Mammary epithelial cell (primary cell): ENCODE results near the gene CACNG1.

Experiments used
- EZH2 ChIP-seq: IDR thresholded peaks from 2 replicates; pipeline ENCODE4 v1.6.1; 2012; ENCODE audit warnings: low read length, inconsistent platforms, borderline replicate concordance
- TF ChIP-seq, protein P1 (sequence below), 2 donors: IDR thresholded peaks in 1 of 2; conservative IDR thresholded peaks in 1 of 2; 2 replicates each; pipeline ENCODE4 v1.5.1; 2011 to 2012; ENCODE audit warnings: inconsistent platforms in 2 of 2, low read length in 2 of 2, mild to moderate bottlenecking in 2 of 2, control low read depth in 1 of 2, low read depth in 1 of 2; ENCODE audit not compliant: insufficient read depth in 1 of 2; ENCODE audit errors: extremely low read depth in 1 of 2

GRCh38 chr17:67026341-67026740 lies 18.0 kb upstream of the CACNG1 start:
- TF ChIP-seq, protein P1, sequence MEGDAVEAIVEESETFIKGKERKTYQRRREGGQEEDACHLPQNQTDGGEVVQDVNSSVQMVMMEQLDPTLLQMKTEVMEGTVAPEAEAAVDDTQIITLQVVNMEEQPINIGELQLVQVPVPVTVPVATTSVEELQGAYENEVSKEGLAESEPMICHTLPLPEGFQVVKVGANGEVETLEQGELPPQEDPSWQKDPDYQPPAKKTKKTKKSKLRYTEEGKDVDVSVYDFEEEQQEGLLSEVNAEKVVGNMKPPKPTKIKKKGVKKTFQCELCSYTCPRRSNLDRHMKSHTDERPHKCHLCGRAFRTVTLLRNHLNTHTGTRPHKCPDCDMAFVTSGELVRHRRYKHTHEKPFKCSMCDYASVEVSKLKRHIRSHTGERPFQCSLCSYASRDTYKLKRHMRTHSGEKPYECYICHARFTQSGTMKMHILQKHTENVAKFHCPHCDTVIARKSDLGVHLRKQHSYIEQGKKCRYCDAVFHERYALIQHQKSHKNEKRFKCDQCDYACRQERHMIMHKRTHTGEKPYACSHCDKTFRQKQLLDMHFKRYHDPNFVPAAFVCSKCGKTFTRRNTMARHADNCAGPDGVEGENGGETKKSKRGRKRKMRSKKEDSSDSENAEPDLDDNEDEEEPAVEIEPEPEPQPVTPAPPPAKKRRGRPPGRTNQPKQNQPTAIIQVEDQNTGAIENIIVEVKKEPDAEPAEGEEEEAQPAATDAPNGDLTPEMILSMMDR (conservative IDR thresholded peaks at IDR 0.05 in 1 of 2, IDR thresholded peaks at IDR 0.05 in 1 of 2; ENCODE audit: extremely low read depth in 1 of 2, insufficient read depth in 1 of 2, low read depth in 1 of 2, low read length in 2 of 2) = no peak
- no peak for TF ChIP-seq EZH2
